Left lung (tissue), 10 donors: Measurements from ENCODE around the gene NAA50. TPM values are rescaled to one million over a fixed set of nuclear protein-coding genes. Genes with fewer than 3 reads are reported as not detected.
A peak's percentile ranks its signal among the peaks of the same experiment; 100 is the strongest.

Source experiments
- ATAC-seq: fragments of 200-7000 bp; cut with Tn5 transposase; one replicate; pipeline ENCODE4 v1.9.1; 2020; ENCODE audit warnings: moderate library complexity
- DNase-seq, 4 donors: peaks; one replicate each; pipeline ENCODE4 v3.0.0-alpha.2; 2013 to 2020
- H3K27ac ChIP-seq, 2 donors: fragments of 200-600 bp; sonication (generic) in 1 of 2; one replicate each; pipeline versions ENCODE4 v1.5.0 to v1.8.0; 2020 to 2021
- H3K27me3 ChIP-seq, 2 donors: fragments of 200-600 bp; sonication (generic) in 1 of 2; one replicate each; pipeline versions ENCODE4 v1.5.0 to v1.8.0; 2020 to 2021
- H3K36me3 ChIP-seq, 2 donors: fragments of 200-600 bp; sonication (generic) in 1 of 2; one replicate each; pipeline versions ENCODE4 v1.5.0 to v1.8.0; 2020 to 2021
- H3K4me1 ChIP-seq, 2 donors: fragments of 200-600 bp; one replicate each; pipeline ENCODE4 v1.8.0; 2021
- H3K4me3 ChIP-seq, 2 donors: fragments of 200-600 bp; sonication (generic) in 1 of 2; one replicate each; pipeline versions ENCODE4 v1.5.0 to v1.8.0; 2020 to 2021; ENCODE audit warnings: mild to moderate bottlenecking in 1 of 2
- H3K9me3 ChIP-seq, 2 donors: fragments of 200-600 bp; sonication (generic) in 1 of 2; one replicate each; pipeline versions ENCODE4 v1.5.0 to v1.8.0; 2020 to 2021
- CTCF ChIP-seq, 2 donors: fragments of 200-600 bp; sonication (generic) in 1 of 2; IDR thresholded peaks; one replicate each; pipeline versions ENCODE4 v1.5.0 to v1.8.0; 2021; ENCODE audit warnings: antibody characterized with exemption in 2 of 2
- intact Hi-C, 2 donors: fragments of 100-400 bp; cut with DNase I; formaldehyde crosslinking; loops; one replicate each; pipeline versions ENCODE4 v1.11.2 to v1.14.2; 2022
- polyA plus RNA-seq, 6 donors: library from polyadenylated mRNA; unstranded; fragments of 120-200 nt; gene quantifications; one replicate each; pipeline ENCODE4 v1.2.1, GENCODE V29; 2013; ENCODE audit not compliant: insufficient read length in 6 of 6
- total RNA-seq, 2 donors: library from RNA; stranded (reverse); fragmentation: NEBNext Ultra II Directional; extraction: Animal tissue kit (Norgen Biotek cat#: 25700); gene quantifications; one replicate each; pipeline ENCODE4 v1.2.1, GENCODE V29; 2021
- donor health status: DM: no; HTN: yes; CAD: no.
- donor health status: DM: no; HTN: no; CAD: no.

Gene NAA50
- total and polyA plus RNA-seq, 8 donors = 96.9 to 132 (median 114) TPM

GRCh38 chr3:113744941-113745755, 901 bp downstream of the NAA50 start:
- peak; percentile 39 to 65 for TF ChIP-seq CTCF (IDR thresholded peaks at IDR 0.05)
- Histone ChIP-seq H3K9me3 (no peaks in the 10 kb centered on the region), H3K4me1 (peaks cover 20 to 70% of the 10 kb centered on the region in 2 donors), H3K27me3 (no peaks in the 10 kb centered on the region), H3K4me3 (peak overlapping the region; percentile 81 to 89), H3K36me3 (no peaks in the 10 kb centered on the region), H3K27ac (peak overlapping the region; percentile 97 to 99)
- peak; percentile 80 for ATAC-seq
- DNase-seq = peak; percentile 84 to 92 (median 86)
- intact Hi-C loops = no loop called here

DNA sequence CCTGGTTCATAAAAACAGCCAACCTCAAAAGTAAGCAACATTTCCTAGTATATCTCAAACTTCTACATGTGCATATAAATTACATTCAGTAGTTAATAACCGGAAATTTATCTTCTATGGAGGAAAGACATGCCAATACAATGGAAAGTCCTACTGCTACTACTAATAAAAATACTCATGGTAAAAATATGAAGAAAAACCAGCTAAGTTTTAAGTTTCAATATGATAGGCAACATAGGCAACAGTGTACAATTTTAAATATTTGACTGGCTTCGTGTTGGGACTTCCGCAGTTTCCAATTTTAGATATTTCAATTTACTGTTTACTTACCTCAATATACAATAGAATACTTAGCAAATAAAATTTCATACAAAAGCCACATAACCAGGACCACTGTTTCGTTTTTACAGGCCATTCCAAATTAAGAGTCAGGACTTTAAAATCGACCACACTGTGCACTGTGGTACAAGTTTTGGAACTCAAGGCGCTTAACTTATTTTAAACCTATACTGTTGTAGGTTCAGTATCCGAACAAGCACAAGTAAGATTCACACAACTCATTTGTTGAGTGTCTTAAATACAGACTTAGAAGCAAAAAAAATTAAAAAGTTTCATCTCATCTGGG, 2.9 kb downstream of the NAA50 start:
- H3K9me3 ChIP-seq = no peaks in the 10 kb centered on the region
- peaks cover 12 to 59% of the 10 kb centered on the region in 2 donors for H3K4me1 ChIP-seq
- no peak for TF ChIP-seq CTCF (IDR thresholded peaks at IDR 0.05)
- H3K4me3 ChIP-seq = peak overlapping the region in 1 of 2 donors; percentile 81
- ATAC-seq (no peak), DNase-seq (no peak)
- H3K27me3 ChIP-seq = no peaks in the 10 kb centered on the region
- no peaks in the 10 kb centered on the region for H3K36me3 ChIP-seq
- H3K27ac ChIP-seq = no peak overlapping the region
- intact Hi-C loops = no loop called here

GRCh38 chr3:113741620-113742019, 4.4 kb downstream of the NAA50 start:
- TF ChIP-seq CTCF (IDR thresholded peaks at IDR 0.05) = no peak
- intact Hi-C loops = no loop called here

GRCh38 chr3:113741086-113741485, 5.0 kb downstream of the NAA50 start:
- DNase-seq (no peak), ATAC-seq (no peak)
- Histone ChIP-seq H3K27me3 (no peaks in the 10 kb centered on the region), H3K9me3 (no peaks in the 10 kb centered on the region), H3K4me3 (no peak overlapping the region), H3K36me3 (no peaks in the 10 kb centered on the region), H3K4me1 (peaks cover 8 to 66% of the 10 kb centered on the region in 2 donors), H3K27ac (no peak overlapping the region)
- intact Hi-C loops = no loop called here
- no peak for TF ChIP-seq CTCF (IDR thresholded peaks at IDR 0.05)

More at GRCh38 chr3:113741620-113742019, 4.4 kb downstream of the NAA50 start:
- no peak for DNase-seq
- Histone ChIP-seq H3K9me3 (no peaks in the 10 kb centered on the region), H3K27me3 (no peaks in the 10 kb centered on the region), H3K4me1 (peaks cover 8 to 61% of the 10 kb centered on the region in 2 donors), H3K4me3 (no peak overlapping the region), H3K36me3 (no peaks in the 10 kb centered on the region), H3K27ac (no peak overlapping the region)
- ATAC-seq = no peak

GRCh38 chr3:113736548-113737089, 9.4 kb downstream of the NAA50 start:
- Histone ChIP-seq H3K9me3 (no peaks in the 10 kb centered on the region), H3K27ac (no peak overlapping the region), H3K27me3 (no peaks in the 10 kb centered on the region), H3K36me3 (no peaks in the 10 kb centered on the region), H3K4me1 (peaks cover 0 to 33% of the 10 kb centered on the region in 2 donors), H3K4me3 (no peak overlapping the region)
- TF ChIP-seq CTCF (IDR thresholded peaks at IDR 0.05) = peak; percentile 45 to 46
- intact Hi-C loops = loop anchor here in 1 of 2 donors (10.0 kb wide), 1 partner anchor 98 kb away; the partner anchor contains the start of gene GRAMD1C
- DNase-seq = peak in 2 of 4 donors; percentile 51 to 70
- ATAC-seq = peak; percentile 90
